Testis (tissue), 2 donors: ENCODE data around the gene CCNF.

Experiments used
- CTCF ChIP-seq, 3 experiments: fragments of 450-650 bp in 2 of 3; fragments of 200-600 bp in 1 of 3; sonication (generic) in 1 of 3; IDR thresholded peaks; one replicate each; pipeline ENCODE4 v1.5.1; 2016 to 2019; ENCODE audit warnings: antibody characterized with exemption in 3 of 3, mild to moderate bottlenecking in 2 of 3, moderate library complexity in 1 of 3
- POLR2A ChIP-seq: fragments of 450-650 bp; IDR thresholded peaks from one replicate; pipeline ENCODE4 v1.6.1; 2017; ENCODE audit warnings: antibody characterized with exemption, mild to moderate bottlenecking, moderate library complexity

GRCh38 chr16:2490190-2491105 lies 61.2 kb downstream of the CCNF start:
- no peak for TF ChIP-seq POLR2A
- TF ChIP-seq CTCF (IDR thresholded peaks at IDR 0.05): no peak
